ENCODE measurements around the gene FSTL5.
A peak's percentile ranks its signal among the peaks of the same experiment; 100 is the strongest.

Gene FSTL5

GRCh38 chr4:161696944-161697343, 466.9 kb downstream of the FSTL5 start:
- no peak for DNase-seq

DNA sequence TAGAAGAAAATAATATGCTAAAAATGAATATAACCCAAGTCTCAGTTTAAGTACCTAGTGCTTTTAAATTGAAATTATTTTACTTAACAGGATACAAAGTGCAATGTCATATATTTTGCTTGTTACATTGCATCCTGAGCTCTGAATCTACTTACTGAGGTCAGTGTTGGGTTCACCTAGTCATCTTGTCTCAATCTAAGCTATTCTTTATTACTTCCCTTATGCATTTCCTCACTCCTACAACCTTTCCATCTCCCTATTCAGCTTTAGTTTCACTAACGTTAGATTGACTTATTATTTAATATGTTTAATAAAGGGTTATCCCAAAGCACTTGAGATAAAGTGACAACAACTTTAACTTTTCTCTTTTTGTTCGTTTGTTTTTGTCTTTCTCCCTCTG, 483.7 kb downstream of the FSTL5 start:
- no peak for DNase-seq

DNA sequence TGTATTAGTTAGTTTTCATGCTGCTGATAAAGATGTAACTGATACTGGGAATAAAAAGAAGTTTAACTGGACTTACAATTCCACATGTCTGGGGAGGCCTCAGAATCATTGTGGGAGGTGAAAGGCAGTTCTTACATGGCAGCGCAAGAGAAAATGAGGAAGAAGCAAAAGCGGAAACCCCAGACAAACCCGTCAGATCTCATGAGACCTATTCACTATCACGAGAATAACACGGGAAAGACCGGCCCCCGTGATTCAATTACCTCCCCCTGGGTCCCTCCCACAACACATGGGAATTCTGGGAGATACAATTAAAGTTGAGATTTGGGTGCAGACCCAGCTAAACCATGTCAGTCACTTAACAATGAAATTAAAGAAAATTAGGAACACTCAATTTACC, 499.1 kb downstream of the FSTL5 start:
- no peak for DNase-seq

DNA sequence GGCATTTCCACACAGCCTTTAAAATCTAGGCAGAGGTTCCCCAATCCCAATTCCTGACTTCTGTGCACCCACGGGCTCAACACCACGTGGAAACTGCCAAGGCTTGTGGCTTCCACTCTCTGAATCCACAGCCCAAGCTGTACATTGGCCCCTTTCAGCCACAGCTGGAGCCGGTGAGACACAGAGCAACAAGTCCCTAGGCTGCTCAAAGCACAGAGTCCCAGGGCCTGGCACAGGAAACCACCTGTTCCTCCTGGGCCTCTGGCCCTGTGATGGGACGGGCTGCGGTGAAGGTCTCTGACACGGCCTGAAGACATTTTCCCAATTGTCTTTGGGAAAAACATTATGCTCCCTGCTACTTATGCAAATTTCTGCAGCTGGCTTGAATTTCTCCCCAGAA, 500.0 kb downstream of the FSTL5 start:
- no peak for DNase-seq

- DNase-seq: no peak
Measured at GRCh38 chr4:161658676-161659075, 505.1 kb downstream of the FSTL5 start.

GRCh38 chr4:161657616-161658015, 506.2 kb downstream of the FSTL5 start:
- DNase-seq: no peak

GRCh38 chr4:161656594-161656993, 507.2 kb downstream of the FSTL5 start:
- DNase-seq: no peak

- DNase-seq: no peak
Measured at GRCh38 chr4:161655148-161655547, 508.7 kb downstream of the FSTL5 start.

DNA sequence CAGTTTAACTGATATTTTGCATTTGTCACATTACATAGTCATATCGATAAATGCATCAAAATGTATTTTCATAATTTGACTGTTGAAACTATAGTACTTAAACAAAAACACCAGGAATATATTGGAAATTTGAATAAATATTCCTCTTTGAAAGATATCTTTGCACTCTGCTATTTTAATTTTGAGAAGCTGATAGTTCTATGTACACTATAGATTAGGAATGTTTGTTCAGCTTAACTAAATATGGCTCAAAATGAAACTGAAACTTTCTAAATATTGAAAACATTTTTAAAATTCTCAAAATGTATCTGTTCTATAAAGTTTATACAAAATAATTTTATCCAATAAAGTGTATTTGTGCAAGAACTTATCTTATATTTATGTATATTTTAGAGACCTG, 510.1 kb downstream of the FSTL5 start:
- no peak for DNase-seq

DNA sequence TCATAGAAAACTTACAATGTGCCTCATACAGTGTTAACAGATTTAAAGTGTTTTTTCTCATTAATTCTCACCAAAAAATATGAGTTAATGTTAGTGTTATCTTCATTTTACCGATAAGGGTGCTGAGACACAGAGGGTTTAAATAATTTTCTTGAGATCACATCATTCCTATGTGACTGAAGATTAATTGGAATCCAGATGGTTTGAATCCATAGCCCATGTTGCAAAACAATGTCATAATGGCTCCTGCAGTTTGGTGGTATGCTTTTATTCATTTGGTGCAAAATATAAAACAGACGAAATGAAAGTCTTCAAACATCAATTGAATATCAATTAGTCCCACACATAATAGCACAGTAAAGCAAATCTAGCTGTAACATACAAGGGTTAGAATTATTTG, 512.2 kb downstream of the FSTL5 start:
- DNase-seq: no peak

GRCh38 chr4:161650812-161651211, 513.0 kb downstream of the FSTL5 start:
- DNase-seq: peak; percentile 1

GRCh38 chr4:161647757-161648156, 516.0 kb downstream of the FSTL5 start:
- no peak for DNase-seq

DNA sequence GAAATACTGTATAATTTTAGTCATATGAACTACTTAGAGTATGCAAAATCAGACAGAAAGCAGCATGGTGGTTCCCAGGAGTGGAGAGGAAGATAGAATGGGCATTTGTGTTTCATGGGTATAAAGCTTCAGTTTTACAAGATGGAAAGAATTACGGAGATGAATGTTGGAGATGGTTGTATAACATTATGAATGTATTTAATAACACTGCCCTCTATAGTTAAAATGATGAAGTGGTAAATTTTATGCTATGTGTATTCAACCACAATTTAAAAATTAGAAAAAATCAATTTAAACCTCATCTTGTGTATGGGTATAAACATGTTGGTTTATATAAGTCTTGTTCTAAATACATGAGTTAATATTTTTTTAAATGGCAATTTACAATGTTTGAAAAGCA, 521.1 kb downstream of the FSTL5 start:
- no peak for DNase-seq

DNA sequence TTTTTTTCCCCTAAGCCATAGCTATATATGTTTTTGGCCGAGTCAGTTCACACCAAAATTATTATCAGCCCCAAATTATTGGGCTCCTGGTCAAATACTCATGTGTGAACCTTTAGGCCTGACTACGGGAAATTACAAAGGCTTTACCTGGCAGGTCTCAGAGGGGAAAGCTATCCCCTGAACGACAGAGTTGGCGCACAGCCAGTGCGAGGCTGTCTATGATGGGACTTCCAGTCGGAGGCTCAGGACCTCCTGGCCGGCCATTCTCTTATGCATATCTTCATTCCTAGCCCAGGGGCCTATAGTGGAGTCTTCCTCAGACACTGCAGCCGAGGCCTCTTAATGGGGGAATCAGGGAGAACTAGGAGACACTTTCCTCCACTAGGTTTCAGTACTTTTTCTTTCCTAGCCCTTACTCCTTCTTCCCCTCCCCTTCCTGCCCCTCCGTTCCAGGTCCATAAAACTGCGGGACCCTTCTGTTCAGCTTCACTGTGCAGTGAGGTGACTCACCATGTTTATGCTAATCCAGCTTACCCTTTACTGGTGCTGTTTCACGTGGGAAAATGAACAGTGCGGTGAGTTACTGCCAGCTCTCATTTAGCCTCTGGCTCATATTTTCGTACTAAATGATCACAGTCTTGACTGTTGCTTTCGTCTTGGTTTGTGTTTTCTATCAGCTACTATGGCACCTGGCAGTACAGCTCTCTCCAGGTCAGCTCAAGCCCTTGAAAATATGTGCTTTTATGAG, 533.9 kb downstream of the FSTL5 start:
- DNase-seq: no peak

GRCh38 chr4:161604516-161605300, 559.1 kb downstream of the FSTL5 start:
- no peak for DNase-seq

- DNase-seq: no peak
Measured at GRCh38 chr4:161601011-161601410, 562.8 kb downstream of the FSTL5 start.

GRCh38 chr4:161595230-161595771, 568.5 kb downstream of the FSTL5 start:
- no peak for DNase-seq

DNA sequence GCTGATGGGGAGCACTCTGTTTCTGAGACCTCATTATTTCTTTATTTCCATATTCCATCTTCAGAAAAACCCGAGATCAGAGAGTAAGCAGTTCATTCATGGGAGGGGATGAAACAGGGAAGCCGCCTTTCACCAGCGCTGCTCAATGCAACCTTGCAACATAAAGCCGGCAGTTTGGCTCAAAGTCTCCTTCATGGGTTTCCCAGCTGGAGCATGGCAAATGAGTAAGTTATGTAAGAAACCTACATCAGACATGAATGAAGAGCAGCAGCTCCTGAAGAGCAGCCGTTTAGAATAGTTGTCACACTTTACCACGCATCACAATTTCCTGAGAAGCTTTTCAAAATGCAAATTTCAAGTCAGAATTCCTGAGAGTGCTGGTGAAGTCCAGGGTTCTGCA, 578.8 kb downstream of the FSTL5 start:
- DNase-seq: no peak

DNA sequence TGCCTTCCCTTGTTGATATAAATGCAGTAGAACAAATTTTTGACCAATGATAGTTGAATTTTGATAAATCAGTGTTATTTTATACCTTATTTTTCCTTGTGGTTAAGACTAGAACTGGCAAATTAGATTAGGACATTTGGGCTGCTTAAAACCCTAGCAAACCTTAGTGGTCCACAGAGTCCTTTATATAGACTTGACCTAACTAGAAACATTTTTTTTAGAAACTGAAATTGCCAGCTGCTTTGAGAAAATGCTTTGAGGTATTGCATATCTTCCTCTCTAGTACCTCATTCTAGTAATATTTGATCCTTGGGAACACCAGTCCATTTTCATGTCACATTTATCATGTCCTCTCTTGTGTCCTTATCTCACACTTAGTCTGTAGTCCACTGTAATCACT, 580.3 kb downstream of the FSTL5 start:
- DNase-seq: no peak

- DNase-seq: no peak
Measured at GRCh38 chr4:161581262-161582230, 582.3 kb downstream of the FSTL5 start.

DNA sequence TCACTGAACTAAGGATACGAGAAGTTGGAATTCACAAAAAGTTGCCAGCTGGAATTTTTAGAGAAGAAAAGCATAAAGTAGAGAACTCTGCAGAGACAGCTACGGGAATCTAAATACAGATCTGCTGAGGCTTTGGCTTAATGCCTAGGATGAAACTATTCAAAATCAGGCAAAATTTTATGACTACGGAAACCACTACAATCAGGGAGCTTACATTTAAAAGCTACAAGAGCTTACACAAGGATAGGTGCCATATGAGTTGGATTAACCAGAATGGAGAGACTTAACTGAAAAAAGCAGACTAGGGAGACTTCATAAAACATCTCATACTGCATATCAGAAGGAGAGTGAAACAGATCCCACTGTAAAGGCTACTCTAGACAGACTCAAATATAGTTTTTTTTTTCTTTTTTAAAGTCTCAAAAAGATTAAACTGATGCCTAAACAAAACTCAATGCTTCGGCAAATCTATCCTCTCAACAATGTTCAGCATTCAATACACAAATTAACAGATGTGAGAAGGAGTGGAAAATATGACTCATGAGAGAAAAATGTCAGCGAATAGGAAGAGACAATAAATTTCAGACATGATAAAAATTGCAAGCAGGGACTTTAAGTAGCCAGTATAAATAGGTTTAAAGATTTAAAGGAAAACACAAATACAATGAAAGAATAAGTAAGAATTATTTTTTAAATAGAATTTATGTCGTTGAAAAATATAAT, 586.1 kb downstream of the FSTL5 start:
- DNase-seq: no peak

- no peak for DNase-seq
Measured at GRCh38 chr4:161573836-161574235, 590.0 kb downstream of the FSTL5 start.
